Mesendoderm (in vitro differentiated cells): ENCODE results near the gene CD200.

Experiments used
- DNase-seq: peaks from one replicate; pipeline ENCODE4 v3.0.0; 2013
- H2AK5ac ChIP-seq: 2 replicates; pipeline ENCODE4 v1.6.1; 2013; ENCODE audit warnings: low read length, inconsistent platforms
- H2BK120ac ChIP-seq: 2 replicates; pipeline ENCODE4 v1.6.1; 2013; ENCODE audit warnings: low read depth, mild to moderate bottlenecking, low read length, moderate library complexity, mixed read lengths
- H2BK15ac ChIP-seq: replicated peaks from 2 replicates; pipeline ENCODE4 v1.6.1; 2013; ENCODE audit warnings: low read depth, mild to moderate bottlenecking, moderate library complexity
- H2BK5ac ChIP-seq: 2 replicates; pipeline ENCODE4 v1.6.1; 2013; ENCODE audit warnings: low read length, inconsistent platforms
- H3K18ac ChIP-seq: 2 replicates; pipeline ENCODE4 v1.6.1; 2013; ENCODE audit warnings: mild to moderate bottlenecking, low read length, mixed read lengths
- H3K23ac ChIP-seq: one replicate; pipeline ENCODE4 v1.6.1; 2013; ENCODE audit warnings: low read length
- H3K27ac ChIP-seq: 2 replicates; pipeline ENCODE4 v1.5.1; 2013; ENCODE audit warnings: low read depth, mild to moderate bottlenecking, inconsistent platforms, low read length, moderate library complexity
- H3K27me3 ChIP-seq: 2 replicates; pipeline ENCODE4 v1.6.1; 2013; ENCODE audit warnings: low read length, control low read depth, mild to moderate bottlenecking, inconsistent platforms; ENCODE audit not compliant: insufficient read depth, poor library complexity
- H3K36me3 ChIP-seq: 2 replicates; pipeline ENCODE4 v1.6.1; 2013; ENCODE audit warnings: low read length, inconsistent platforms; ENCODE audit not compliant: control insufficient read depth, insufficient read depth
- H3K4ac ChIP-seq: one replicate; pipeline ENCODE4 v1.6.1; 2013; ENCODE audit warnings: low read depth, mild to moderate bottlenecking, low read length, moderate library complexity
- H3K4me1 ChIP-seq: 2 replicates; pipeline ENCODE4 v1.6.1; 2013; ENCODE audit warnings: low read depth, low read length, inconsistent platforms; ENCODE audit not compliant: control insufficient read depth
- H3K4me2 ChIP-seq: 2 replicates; pipeline ENCODE4 v1.6.1; 2013; ENCODE audit warnings: low read length
- H3K4me3 ChIP-seq: 2 replicates; pipeline ENCODE4 v1.5.1; 2013; ENCODE audit warnings: mild to moderate bottlenecking, low read length
- H3K56ac ChIP-seq: one replicate; pipeline ENCODE4 v1.6.1; 2013; ENCODE audit warnings: low read length
- H3K79me1 ChIP-seq: 2 replicates; pipeline ENCODE4 v1.6.1; 2013; ENCODE audit warnings: low read length, inconsistent platforms
- H3K79me2 ChIP-seq: 2 replicates; pipeline ENCODE4 v1.6.1; 2013; ENCODE audit warnings: mild to moderate bottlenecking, low read length; ENCODE audit not compliant: control insufficient read depth, insufficient read depth
- H3K9ac ChIP-seq: 2 replicates; pipeline ENCODE4 v1.6.1; 2013; ENCODE audit warnings: low read length, inconsistent platforms
- H4K5ac ChIP-seq: one replicate; pipeline ENCODE4 v1.6.1; 2013; ENCODE audit warnings: low read length
- H4K8ac ChIP-seq: one replicate; pipeline ENCODE4 v1.6.1; 2013; ENCODE audit warnings: low read depth, mild to moderate bottlenecking, control low read depth, low read length, moderate library complexity
- WGBS: extraction: QIAGEN DNeasy Blood & Tissue Kit; methylation state at CpG from one replicate; pipeline ENCODE4 v1.1.7; 2013; ENCODE audit warnings: low lambda C conversion rate, missing lambda C conversion rate; ENCODE audit not compliant: insufficient coverage; ENCODE audit errors: extremely low coverage; 5-methylcytosine and 5-hydroxymethylcytosine counted together

The CD200 gene

DNA sequence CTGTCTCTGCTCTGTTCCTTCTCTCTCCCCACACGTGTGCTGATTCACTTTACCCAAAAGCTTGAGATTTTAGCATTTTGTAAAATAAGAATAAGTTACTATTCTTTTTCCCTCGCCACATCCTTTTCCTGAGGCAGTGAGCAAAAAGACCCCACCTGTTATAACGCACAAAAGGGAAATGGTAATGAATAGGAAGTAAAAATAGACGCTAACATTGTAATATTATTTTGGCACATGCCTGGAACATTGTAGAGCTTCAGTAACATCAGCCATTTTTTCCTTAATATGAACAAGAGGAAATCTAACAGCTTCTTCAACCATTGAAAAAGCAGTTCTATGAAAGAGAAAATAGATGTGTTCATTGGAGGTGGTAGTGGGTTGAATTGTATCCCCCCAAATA, 40.5 kb downstream of the CD200 start:
- no peaks in the 10 kb centered on the region for H3K27me3 ChIP-seq
- H3K4me2 ChIP-seq, result no peak overlapping the region
- H4K8ac ChIP-seq, result no peak overlapping the region
- H3K56ac ChIP-seq, result no peak overlapping the region
- no peak overlapping the region for H3K4me3 ChIP-seq
- H2AK5ac ChIP-seq, result no peak overlapping the region
- no peaks in the 10 kb centered on the region for H3K79me2 ChIP-seq
- no peak overlapping the region for H3K23ac ChIP-seq
- WGBS, result no CpG with 5 or more reads among the region's 4 CpGs
- no peak overlapping the region for H2BK120ac ChIP-seq
- H2BK5ac ChIP-seq, result no peak overlapping the region
- H3K79me1 ChIP-seq, result no peaks in the 10 kb centered on the region
- no peak for DNase-seq
- H3K36me3 ChIP-seq, result no peaks in the 10 kb centered on the region
- H3K4me1 ChIP-seq, result no peaks in the 10 kb centered on the region
- no peak overlapping the region for H4K5ac ChIP-seq
- no peak overlapping the region for H3K27ac ChIP-seq
- H3K9ac ChIP-seq, result no peak overlapping the region
- no peak overlapping the region for H3K4ac ChIP-seq
- no peak overlapping the region for H2BK15ac ChIP-seq
- no peak overlapping the region for H3K18ac ChIP-seq

DNA sequence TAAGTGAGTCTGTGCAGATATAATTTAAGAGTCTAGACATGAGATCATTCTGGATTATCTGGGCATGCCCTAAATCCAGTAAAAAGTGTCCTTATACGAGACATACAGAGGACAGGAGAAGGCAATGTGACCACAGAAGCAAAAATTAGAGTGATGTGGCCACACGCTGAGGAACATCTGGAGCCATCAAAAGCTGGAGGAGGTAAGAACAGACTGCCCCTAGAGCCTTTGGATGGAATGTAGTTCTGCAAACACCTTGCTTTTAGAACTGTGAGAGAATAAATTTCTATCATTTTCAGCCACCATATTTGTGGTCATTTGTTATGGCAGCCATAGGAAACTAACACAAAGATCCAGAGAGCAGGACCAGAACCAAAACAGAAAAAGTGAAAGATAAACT, 41.0 kb downstream of the CD200 start:
- Histone ChIP-seq H2BK120ac (no peak overlapping the region), H3K4me2 (no peak overlapping the region), H3K23ac (no peak overlapping the region), H3K4ac (no peak overlapping the region), H3K56ac (no peak overlapping the region), H2AK5ac (no peak overlapping the region), H3K36me3 (no peaks in the 10 kb centered on the region), H4K8ac (no peak overlapping the region), H3K27ac (no peak overlapping the region), H3K4me1 (no peaks in the 10 kb centered on the region), H3K27me3 (no peaks in the 10 kb centered on the region), H4K5ac (no peak overlapping the region), H3K79me1 (no peaks in the 10 kb centered on the region), H2BK15ac (no peak overlapping the region), H3K9ac (no peak overlapping the region), H3K18ac (no peak overlapping the region), H3K4me3 (no peak overlapping the region), H2BK5ac (no peak overlapping the region), H3K79me2 (no peaks in the 10 kb centered on the region)
- no CpG with 5 or more reads among the region's 2 CpGs for whole genome bisulfite sequencing
- no peak for DNase-seq

DNA sequence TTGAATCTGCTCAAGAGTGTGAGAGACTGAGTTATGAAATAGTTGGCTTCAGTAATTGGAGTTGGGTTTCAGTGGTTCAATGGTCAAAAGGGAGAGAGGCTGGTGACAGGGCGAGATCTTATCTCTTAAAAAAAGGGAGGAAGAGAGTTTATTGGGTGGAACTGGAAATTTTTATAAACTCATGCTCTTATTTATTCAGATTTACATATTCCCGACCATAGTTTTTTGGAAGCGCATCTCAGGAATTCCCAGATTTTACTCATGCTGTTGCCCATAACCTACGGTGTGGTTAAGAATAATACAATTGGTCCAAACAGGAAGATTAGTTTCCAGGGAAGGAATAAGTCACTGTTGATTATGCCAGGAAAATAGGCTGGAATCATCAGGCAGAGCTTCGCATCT, 41.4 kb downstream of the CD200 start:
- no peak overlapping the region for H2BK5ac ChIP-seq
- H3K23ac ChIP-seq, result no peak overlapping the region
- H3K9ac ChIP-seq, result no peak overlapping the region
- H3K4me1 ChIP-seq, result no peaks in the 10 kb centered on the region
- WGBS, result no CpG with 5 or more reads among the region's 5 CpGs
- no peaks in the 10 kb centered on the region for H3K79me1 ChIP-seq
- H3K56ac ChIP-seq, result no peak overlapping the region
- no peak overlapping the region for H3K27ac ChIP-seq
- DNase-seq, result no peak
- H2AK5ac ChIP-seq, result no peak overlapping the region
- H2BK120ac ChIP-seq, result no peak overlapping the region
- H3K36me3 ChIP-seq, result no peaks in the 10 kb centered on the region
- H4K8ac ChIP-seq, result no peak overlapping the region
- no peak overlapping the region for H2BK15ac ChIP-seq
- H3K4ac ChIP-seq, result no peak overlapping the region
- H4K5ac ChIP-seq, result no peak overlapping the region
- no peak overlapping the region for H3K4me3 ChIP-seq
- no peaks in the 10 kb centered on the region for H3K79me2 ChIP-seq
- H3K27me3 ChIP-seq, result no peaks in the 10 kb centered on the region
- no peak overlapping the region for H3K18ac ChIP-seq
- no peak overlapping the region for H3K4me2 ChIP-seq

DNA sequence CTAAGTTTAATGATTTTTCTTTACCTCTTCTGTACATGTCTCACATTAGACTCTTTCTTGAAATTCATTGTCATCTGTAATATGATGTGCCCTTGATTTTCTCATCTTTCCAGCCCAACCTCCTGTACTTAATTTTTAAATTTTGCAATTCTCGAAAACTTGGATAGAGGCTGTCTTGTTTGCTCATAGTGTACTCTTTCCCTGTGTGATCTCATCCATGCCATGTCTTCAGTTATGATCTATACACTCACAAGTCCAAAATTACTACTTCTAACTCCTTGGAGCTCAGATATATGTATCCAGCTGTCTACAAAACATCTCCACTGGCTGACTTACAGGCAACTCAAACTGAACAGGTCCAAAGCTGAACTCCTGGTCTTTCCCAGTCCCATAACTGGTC, 42.2 kb downstream of the CD200 start:
- Histone ChIP-seq H3K36me3 (no peaks in the 10 kb centered on the region), H3K23ac (no peak overlapping the region), H2BK120ac (no peak overlapping the region), H3K56ac (no peak overlapping the region), H4K8ac (no peak overlapping the region), H2AK5ac (no peak overlapping the region), H3K4me2 (no peak overlapping the region), H3K79me1 (no peaks in the 10 kb centered on the region), H4K5ac (no peak overlapping the region), H3K4ac (no peak overlapping the region), H3K27me3 (no peaks in the 10 kb centered on the region), H3K79me2 (no peaks in the 10 kb centered on the region), H3K9ac (no peak overlapping the region), H2BK15ac (no peak overlapping the region), H3K4me3 (no peak overlapping the region), H3K27ac (no peak overlapping the region), H3K18ac (no peak overlapping the region), H3K4me1 (no peaks in the 10 kb centered on the region), H2BK5ac (no peak overlapping the region)
- no CpG with 5 or more reads among the region's 1 CpG for WGBS
- DNase-seq, result no peak

DNA sequence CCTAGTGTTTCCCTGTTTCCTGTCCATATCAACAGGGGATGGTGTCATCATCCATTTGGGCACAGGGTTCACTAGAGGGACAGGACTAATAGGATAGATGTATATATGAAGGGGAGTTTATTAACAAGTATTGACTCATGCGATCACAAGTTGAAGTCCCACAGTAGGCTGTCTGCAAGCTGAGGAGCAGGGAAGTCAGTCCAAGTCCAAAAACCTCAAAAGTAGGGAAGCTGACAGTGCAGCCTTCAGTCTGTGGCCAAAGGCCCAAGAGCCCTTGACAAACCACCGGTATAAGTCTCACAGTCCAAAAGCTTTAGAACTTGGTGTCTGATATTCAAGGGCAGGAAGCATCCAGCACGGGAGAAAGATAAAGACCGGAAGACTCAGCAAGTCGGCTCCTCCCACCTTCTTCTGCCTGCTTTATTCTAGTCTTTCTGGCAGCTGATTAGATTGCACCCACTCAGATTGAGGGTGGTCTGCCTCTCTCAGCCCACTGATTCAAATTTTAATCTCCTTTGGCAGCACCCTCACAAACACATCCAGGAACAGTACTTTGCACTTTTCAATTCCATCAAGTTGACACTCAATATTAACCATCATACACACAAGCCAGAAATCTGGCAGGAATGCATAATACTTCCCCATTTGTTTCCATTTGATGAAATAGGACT, 43.4 kb downstream of the CD200 start:
- no peak overlapping the region for H3K27ac ChIP-seq
- no peak overlapping the region for H3K56ac ChIP-seq
- H3K27me3 ChIP-seq, result no peaks in the 10 kb centered on the region
- no peak for DNase-seq
- no peak overlapping the region for H2AK5ac ChIP-seq
- no peak overlapping the region for H3K9ac ChIP-seq
- no peak overlapping the region for H4K8ac ChIP-seq
- no peak overlapping the region for H2BK15ac ChIP-seq
- H4K5ac ChIP-seq, result no peak overlapping the region
- no peak overlapping the region for H3K4me3 ChIP-seq
- H3K79me1 ChIP-seq, result no peaks in the 10 kb centered on the region
- H3K23ac ChIP-seq, result no peak overlapping the region
- H3K4me1 ChIP-seq, result no peaks in the 10 kb centered on the region
- no peak overlapping the region for H3K18ac ChIP-seq
- H3K79me2 ChIP-seq, result no peaks in the 10 kb centered on the region
- no peak overlapping the region for H3K4ac ChIP-seq
- no peak overlapping the region for H3K4me2 ChIP-seq
- H2BK5ac ChIP-seq, result no peak overlapping the region
- no peak overlapping the region for H2BK120ac ChIP-seq
- H3K36me3 ChIP-seq, result no peaks in the 10 kb centered on the region
- no CpG with 5 or more reads among the region's 5 CpGs for WGBS

DNA sequence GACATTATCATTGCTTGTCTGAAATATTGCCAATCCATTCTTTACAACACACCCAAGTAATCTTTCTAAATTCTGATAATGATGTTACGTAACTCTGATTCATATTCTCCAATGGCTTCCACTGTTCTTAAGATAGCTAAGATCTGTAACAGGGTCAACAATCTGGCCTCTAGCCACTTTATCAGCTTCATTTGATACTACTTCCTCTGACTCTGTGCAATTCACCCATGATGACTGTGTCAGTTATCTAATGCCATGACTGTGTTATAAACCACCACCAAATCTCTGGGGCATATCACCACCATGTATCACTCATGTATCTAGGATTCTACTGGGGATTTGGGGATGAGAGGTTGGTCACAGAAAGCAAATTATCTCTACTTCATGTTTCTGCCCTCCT, 44.0 kb downstream of the CD200 start:
- Histone ChIP-seq H2BK15ac (no peak overlapping the region), H3K79me1 (no peaks in the 10 kb centered on the region), H3K4me3 (no peak overlapping the region), H2AK5ac (no peak overlapping the region), H2BK120ac (no peak overlapping the region), H3K23ac (no peak overlapping the region), H3K79me2 (no peaks in the 10 kb centered on the region), H4K5ac (no peak overlapping the region), H3K27me3 (no peaks in the 10 kb centered on the region), H3K27ac (no peak overlapping the region), H3K4me1 (no peaks in the 10 kb centered on the region), H2BK5ac (no peak overlapping the region), H3K9ac (no peak overlapping the region), H3K36me3 (no peaks in the 10 kb centered on the region), H3K56ac (no peak overlapping the region), H3K18ac (no peak overlapping the region), H4K8ac (no peak overlapping the region), H3K4ac (no peak overlapping the region), H3K4me2 (no peak overlapping the region)
- no peak for DNase-seq
- no CpG with 5 or more reads among the region's 1 CpG for WGBS
